ENCODE data around the gene MYH10. TPM values are rescaled to one million over a fixed set of nuclear protein-coding genes. Genes with fewer than 3 reads are reported as not detected.

The MYH10 gene
- total RNA-seq, 1 donor from 2014 or later, result 83.3 TPM

GRCh38 chr17:8593830-8594229, 36.7 kb downstream of the MYH10 start:
- DNase-seq (no peak), ATAC-seq (no peak)
- Histone ChIP-seq H3K36me3 (no peaks in the 10 kb centered on the region), H3K4me1 (no peaks in the 10 kb centered on the region), H3K9me3 (no peaks in the 10 kb centered on the region), H3K27me3 (ENCODE audit: low read depth) (no peaks in the 10 kb centered on the region), H3K27ac (no peak overlapping the region), H3K4me3 (no peak overlapping the region)
- no peak for TF ChIP-seq CTCF (IDR thresholded peaks at IDR 0.05)
- intact Hi-C loops (cut with DNase I), result no loop called here

- no peak for DNase-seq
- no peak for ATAC-seq
- Histone ChIP-seq H3K36me3 (no peaks in the 10 kb centered on the region), H3K4me3 (no peak overlapping the region), H3K27ac (no peak overlapping the region), H3K9me3 (no peaks in the 10 kb centered on the region), H3K4me1 (no peaks in the 10 kb centered on the region), H3K27me3 (ENCODE audit: low read depth) (no peaks in the 10 kb centered on the region)
- intact Hi-C loops (cut with DNase I), result no loop called here
- TF ChIP-seq CTCF (IDR thresholded peaks at IDR 0.05), result no peak
Observed at GRCh38 chr17:8593276-8593675, 37.2 kb downstream of the MYH10 start.

- TF ChIP-seq CTCF (IDR thresholded peaks at IDR 0.05), result no peak
- H3K27me3 ChIP-seq (ENCODE audit: low read depth), result no peaks in the 10 kb centered on the region
- DNase-seq (no peak), ATAC-seq (no peak)
- H3K36me3 ChIP-seq, result no peaks in the 10 kb centered on the region
- H3K4me3 ChIP-seq, result no peak overlapping the region
- H3K9me3 ChIP-seq, result no peaks in the 10 kb centered on the region
- intact Hi-C loops (cut with DNase I), result no loop called here
- H3K27ac ChIP-seq, result no peak overlapping the region
- no peaks in the 10 kb centered on the region for H3K4me1 ChIP-seq
Observed at GRCh38 chr17:8588877-8589554, 41.5 kb downstream of the MYH10 start.

- no peaks in the 10 kb centered on the region for H3K4me1 ChIP-seq
- intact Hi-C loops (cut with DNase I), result no loop called here
- TF ChIP-seq CTCF (IDR thresholded peaks at IDR 0.05), result no peak
- no peaks in the 10 kb centered on the region for H3K27me3 ChIP-seq (ENCODE audit: low read depth)
- no peak overlapping the region for H3K4me3 ChIP-seq
- H3K9me3 ChIP-seq, result no peaks in the 10 kb centered on the region
- H3K36me3 ChIP-seq, result no peaks in the 10 kb centered on the region
- no peak for DNase-seq
- ATAC-seq, result no peak
- H3K27ac ChIP-seq, result no peak overlapping the region
Observed at GRCh38 chr17:8586766-8587165, 43.8 kb downstream of the MYH10 start.

GRCh38 chr17:8585911-8586310, 44.6 kb downstream of the MYH10 start:
- TF ChIP-seq CTCF (IDR thresholded peaks at IDR 0.05), result no peak
- intact Hi-C loops (cut with DNase I), result no loop called here
- H3K36me3 ChIP-seq, result no peaks in the 10 kb centered on the region
- no peaks in the 10 kb centered on the region for H3K9me3 ChIP-seq
- H3K4me3 ChIP-seq, result no peak overlapping the region
- ATAC-seq (no peak), DNase-seq (no peak)
- no peak overlapping the region for H3K27ac ChIP-seq
- H3K4me1 ChIP-seq, result no peaks in the 10 kb centered on the region
- no peaks in the 10 kb centered on the region for H3K27me3 ChIP-seq (ENCODE audit: low read depth)

Measured in lower lobe of right lung (tissue), 2 donors.